GM19193 (cell line): ENCODE measurements around the gene NUP37.

ENCODE experiments used
- POLR2A ChIP-seq: IDR thresholded peaks from 4 replicates; pipeline ENCODE4 v1.6.1; 2011; ENCODE audit not compliant: insufficient read depth, insufficient read length; ENCODE audit errors: extremely low read depth

The NUP37 gene

GRCh38 chr12:102080842-102081241, 39.1 kb downstream of the NUP37 start:
- TF ChIP-seq POLR2A, result no peak

- TF ChIP-seq POLR2A, result no peak
Observed at GRCh38 chr12:102069707-102070106, 50.2 kb downstream of the NUP37 start.

- TF ChIP-seq POLR2A, result no peak
Observed at GRCh38 chr12:102067574-102068258, 52.2 kb downstream of the NUP37 start.

- no peak for TF ChIP-seq POLR2A
Observed at GRCh38 chr12:102064476-102064875, 55.4 kb downstream of the NUP37 start.

- no peak for TF ChIP-seq POLR2A
Observed at GRCh38 chr12:102063069-102063468, 56.8 kb downstream of the NUP37 start.

GRCh38 chr12:102062419-102062806, 57.5 kb downstream of the NUP37 start:
- no peak for TF ChIP-seq POLR2A

- peak; percentile 79 for TF ChIP-seq POLR2A
Observed at GRCh38 chr12:102061560-102062418, 58.1 kb downstream of the NUP37 start, which contains the start of gene WASHC3. TSS of gene WASHC3 (minus strand) at chr12:102061991. CDS start at chr12:102061962, 29 bp downstream.

GRCh38 chr12:102061096-102061559, 58.8 kb downstream of the NUP37 start:
- TF ChIP-seq POLR2A, result no peak

- no peak for TF ChIP-seq POLR2A
Observed at GRCh38 chr12:102059343-102059742, 60.6 kb downstream of the NUP37 start.

GRCh38 chr12:102054345-102054744, 65.6 kb downstream of the NUP37 start:
- no peak for TF ChIP-seq POLR2A

GRCh38 chr12:102053062-102053349, 66.9 kb downstream of the NUP37 start:
- TF ChIP-seq POLR2A, result no peak

GRCh38 chr12:102052192-102053061, 67.5 kb downstream of the NUP37 start:
- TF ChIP-seq POLR2A, result no peak

- TF ChIP-seq POLR2A, result no peak
Observed at GRCh38 chr12:102051431-102051965, 68.4 kb downstream of the NUP37 start.

- no peak for TF ChIP-seq POLR2A
Observed at GRCh38 chr12:102050660-102051430, 69.1 kb downstream of the NUP37 start.
